Panc1 (cell line): Measurements from ENCODE around the gene MRE11. TPM values are rescaled to one million over a fixed set of nuclear protein-coding genes. Genes with fewer than 3 reads are reported as not detected.

ENCODE experiments used
- ATAC-seq: fragments of 200-7000 bp; cut with Tn5 transposase; 2 replicates; pipeline ENCODE4 v1.9.1; 2020; ENCODE audit warnings: mild to moderate bottlenecking, moderate library complexity
- BruUV-seq: library from RNA; stranded (reverse); fragments of 400-500 nt; replicated peaks from 2 replicates; lab custom pipeline; 2021; lab: Mats Ljungman, UMichigan
- CTCF ChIA-PET: fragments of 300-600 bp; sonication (Branson Sonifier 250); formaldehyde crosslinking; loops from one replicate; lab custom pipeline; 2022; ENCODE audit warnings: antibody characterized with exemption; lab: Charles Lee
- POLR2A ChIA-PET: fragments of 300-600 bp; sonication (Branson Sonifier 250); formaldehyde crosslinking; loops from one replicate; lab custom pipeline; 2022; ENCODE audit warnings: antibody characterized with exemption; lab: Charles Lee
- DNase-seq: peaks from one replicate; pipeline ENCODE4 v3.0.0-alpha.2; 2010; ENCODE audit warnings: low read depth, low spot score
- H3K27ac ChIP-seq: 2 replicates; pipeline ENCODE4 v1.5.1; 2011; ENCODE audit warnings: mild to moderate bottlenecking, low read length, inconsistent platforms
- H3K27me3 ChIP-seq: fragments of 200-500 bp; sonication (Bioruptor generic); 2 replicates; pipeline ENCODE4 v1.6.0; 2014; ENCODE audit warnings: low read length, inconsistent platforms; ENCODE audit not compliant: control insufficient read depth, insufficient read depth
- H3K36me3 ChIP-seq: fragments of 200-500 bp; sonication (Bioruptor generic); 2 replicates; pipeline ENCODE4 v1.5.1; 2014; ENCODE audit warnings: inconsistent platforms, mild to moderate bottlenecking, low read length, moderate library complexity; ENCODE audit not compliant: control insufficient read depth, insufficient read depth
- H3K4me1 ChIP-seq: 2 replicates; pipeline ENCODE4 v1.5.1; 2011; ENCODE audit warnings: inconsistent platforms, mild to moderate bottlenecking, low read length, moderate library complexity; ENCODE audit not compliant: control insufficient read depth, insufficient read depth
- H3K4me3 ChIP-seq, 2 experiments: 2 replicates each; pipeline ENCODE4 v1.5.1; 2011 to 2012; ENCODE audit warnings: low read depth in 2 of 2, low read length in 2 of 2, mild to moderate bottlenecking in 2 of 2, inconsistent platforms in 1 of 2, moderate library complexity in 1 of 2
- H3K9me3 ChIP-seq: fragments of 200-500 bp; sonication (Bioruptor generic); 2 replicates; pipeline ENCODE4 v1.5.1; 2014; ENCODE audit warnings: low read depth, mild to moderate bottlenecking, inconsistent platforms, low read length, moderate library complexity; ENCODE audit not compliant: control insufficient read depth, insufficient read depth
- CTCF ChIP-seq: fragments of 450-650 bp; IDR thresholded peaks from 2 replicates; pipeline ENCODE4 v1.5.1; 2017; ENCODE audit warnings: mild to moderate bottlenecking
- POLR2AphosphoS5 ChIP-seq: IDR thresholded peaks from 2 replicates; pipeline ENCODE4 v1.6.1; 2012; ENCODE audit warnings: mild to moderate bottlenecking, low read depth, low read length, moderate library complexity
- REST ChIP-seq, 2 experiments: IDR thresholded peaks; 2 replicates each; pipeline ENCODE4 v1.6.1; 2011 to 2012; ENCODE audit warnings: low read depth in 2 of 2, control low read depth in 1 of 2, low read length in 1 of 2, mild to moderate bottlenecking in 1 of 2, moderate library complexity in 1 of 2; ENCODE audit not compliant: insufficient read depth in 1 of 2
- SIN3A ChIP-seq: IDR thresholded peaks from 2 replicates; pipeline ENCODE4 v1.6.1; 2012; ENCODE audit warnings: low read depth, mild to moderate bottlenecking, low read length, moderate library complexity, borderline replicate concordance; ENCODE audit not compliant: insufficient read depth
- TCF7L2 ChIP-seq: IDR thresholded peaks from 2 replicates; pipeline ENCODE4 v1.6.1; 2011; ENCODE audit warnings: mild to moderate bottlenecking, low read depth, low read length, inconsistent platforms
- in situ Hi-C: cut with HindIII; loops from 2 replicates; pipeline ENCODE4 v1.10.0; 2016; ENCODE audit warnings: low sequenced_read_pairs, low pct_unique_long_range_greater_than_20kb
- intact Hi-C: fragments of 100-400 bp; cut with micrococcal nuclease; formaldehyde crosslinking; loops from one replicate; pipeline ENCODE4 v1.10.0; 2022; ENCODE audit not compliant: unreplicated experiment
- total RNA-seq: library from RNA; stranded (reverse); gene quantifications from one replicate; pipeline ENCODE4 v1.2.1, GENCODE V29; 2021; ENCODE audit not compliant: unreplicated experiment

MRE11 gene
- total RNA-seq, 1 experiment from 2014 or later, result 35.0 TPM

- no peaks in the 10 kb centered on the region for H3K27me3 ChIP-seq
- TF ChIP-seq REST (IDR thresholded peaks at IDR 0.05; ENCODE audit: insufficient read depth in 1 of 2, low read depth in 2 of 2, low read length in 1 of 2) (no peak), SIN3A (no peak), POLR2AphosphoS5 (no peak), TCF7L2 (no peak), CTCF (no peak)
- no peaks in the 10 kb centered on the region for H3K9me3 ChIP-seq
- H3K4me3 ChIP-seq, result no peak overlapping the region
- no peaks in the 10 kb centered on the region for H3K4me1 ChIP-seq
- ChIA-PET POLR2A (no interaction called here), CTCF (no interaction called here)
- intact Hi-C loops, result no loop called here
- DNase-seq (no peak), ATAC-seq (0 out of 2 replicates have a peak, but pooled peaks have one; percentile 30)
- no peak overlapping the region for H3K27ac ChIP-seq
- in situ Hi-C loops, result no loop called here
- BruUV-seq, result no TSS peak
- H3K36me3 ChIP-seq, result peaks cover 6% of the 10 kb centered on the region; the same call in 1 of the 2 replicates
These were observed 70.1 kb downstream of the MRE11 start for GRCh38 chr11:94423507-94423906.

- CTCF ChIA-PET, result no interaction called here
- Histone ChIP-seq H3K4me1 (no peaks in the 10 kb centered on the region), H3K4me3 (no peak overlapping the region), H3K27ac (no peak overlapping the region), H3K36me3 (peaks cover 6% of the 10 kb centered on the region; the same call in 1 of the 2 replicates), H3K9me3 (no peaks in the 10 kb centered on the region), H3K27me3 (no peaks in the 10 kb centered on the region)
- POLR2A ChIA-PET, result no interaction called here
- in situ Hi-C loops (no loop called here), intact Hi-C loops (loop anchor here (5.0 kb wide), 2 partner anchors 236 to 521 kb away; no protein-coding TSS in a partner anchor)
- no TSS peak for BruUV-seq
- ATAC-seq, result no peak
- no peak for DNase-seq
- no peak for TF ChIP-seq CTCF
- no peak for TF ChIP-seq REST (IDR thresholded peaks at IDR 0.05; ENCODE audit: insufficient read depth in 1 of 2, low read depth in 2 of 2, low read length in 1 of 2)
- TF ChIP-seq SIN3A, result no peak
- TF ChIP-seq POLR2AphosphoS5, result no peak
- no peak for TF ChIP-seq TCF7L2
These were observed 75.4 kb downstream of the MRE11 start for GRCh38 chr11:94418123-94418765.
